Fibroblast of skin of right biceps (primary cell): ENCODE measurements around the gene TRIM15.
A peak's percentile ranks its signal among the peaks of the same experiment; 100 is the strongest.
"Not testable (repeated sequence)": the region's sequence is repeated elsewhere in the genome, so short reads cannot be mapped to it uniquely, and the experiment has no call there.

Experiments
- DNase-seq: peaks from one replicate; pipeline ENCODE4 v3.0.0-alpha.2; 2013

Gene TRIM15

DNA sequence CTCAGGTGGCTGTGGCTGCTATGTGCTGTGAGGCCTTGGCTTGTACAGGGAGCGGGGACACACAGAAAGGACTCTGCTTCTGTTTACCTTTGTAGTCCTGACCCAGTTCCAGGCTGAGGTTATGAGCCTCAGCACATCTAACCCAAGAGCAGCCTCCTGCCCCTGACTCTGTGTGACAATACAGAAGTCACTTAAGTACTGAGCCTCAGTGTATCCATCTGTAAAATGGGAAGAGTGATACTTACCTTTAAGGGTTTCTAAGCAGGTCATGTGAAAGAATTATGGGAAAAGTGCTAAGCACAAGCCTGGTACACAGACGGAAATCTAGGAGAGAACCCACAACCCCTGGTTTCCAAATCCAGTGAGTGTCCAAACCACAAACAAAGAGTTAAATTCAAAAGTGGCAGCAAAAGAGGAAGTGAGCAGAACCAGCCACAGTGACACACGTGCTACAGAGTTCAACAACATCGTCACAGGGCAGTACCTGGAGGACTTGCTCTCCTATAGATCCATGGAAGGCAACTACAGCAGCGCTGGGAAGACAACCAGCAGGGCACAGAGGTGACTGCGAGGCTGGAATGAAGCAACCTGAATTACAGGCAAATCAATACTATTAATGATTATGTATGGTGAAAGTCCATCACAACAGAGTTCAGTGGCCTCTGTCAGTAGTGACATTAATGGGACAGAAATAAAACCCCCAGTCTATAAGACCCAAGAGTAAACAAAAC lies 37.4 kb downstream of the TRIM15 start:
- DNase-seq = no peak

GRCh38 chr6:30202366-30202765 lies 39.0 kb downstream of the TRIM15 start:
- no peak for DNase-seq

- DNase-seq = no peak
These were observed 40.8 kb downstream of the TRIM15 start for GRCh38 chr6:30204116-30204515.

- DNase-seq = peak; percentile 27
These were observed 42.8 kb downstream of the TRIM15 start for GRCh38 chr6:30206152-30206551.

DNA sequence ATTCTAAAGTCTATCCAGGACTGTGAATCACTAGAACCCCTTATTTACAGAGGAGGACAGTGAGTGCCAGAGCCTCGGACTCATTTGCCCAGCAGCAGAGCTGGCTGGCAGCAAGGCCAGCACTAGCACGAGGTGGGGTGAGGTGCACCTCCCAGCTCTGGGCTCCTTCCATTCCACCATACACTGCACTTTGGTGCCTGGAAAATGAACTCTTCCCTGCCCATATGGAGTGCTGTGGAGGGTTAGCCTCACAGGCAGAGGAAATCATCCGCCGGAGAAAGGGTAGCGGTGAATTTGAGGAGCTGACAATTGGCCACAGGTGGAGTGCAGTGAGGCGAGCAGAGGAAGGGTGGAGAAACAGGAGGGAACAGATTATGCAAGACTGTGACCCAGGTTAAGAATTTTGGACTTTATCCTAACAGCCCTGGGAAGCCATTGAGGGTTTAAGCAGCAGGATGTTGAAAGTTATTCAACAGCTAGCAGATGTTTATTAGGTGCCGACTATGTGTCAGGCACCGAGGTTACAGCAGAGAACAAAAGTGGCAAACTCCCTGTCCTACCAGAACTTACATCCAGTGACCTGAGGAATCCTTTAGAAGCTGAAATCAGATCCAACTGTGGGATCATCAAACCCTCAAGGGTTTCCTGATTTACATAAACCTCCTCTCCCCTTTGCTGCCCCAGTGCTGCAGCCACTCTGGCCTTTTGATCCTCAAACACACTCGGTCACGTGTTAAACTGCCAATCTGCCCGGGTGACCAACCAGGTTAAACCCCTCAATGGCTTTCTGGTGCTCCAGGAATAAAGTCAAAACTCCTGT lies 43.7 kb downstream of the TRIM15 start:
- DNase-seq = no peak

- peak; percentile 36 for DNase-seq
These were observed 44.4 kb downstream of the TRIM15 start for GRCh38 chr6:30207619-30208295.

- DNase-seq = no peak
These were observed 48.0 kb downstream of the TRIM15 start for GRCh38 chr6:30211306-30211705.

DNA sequence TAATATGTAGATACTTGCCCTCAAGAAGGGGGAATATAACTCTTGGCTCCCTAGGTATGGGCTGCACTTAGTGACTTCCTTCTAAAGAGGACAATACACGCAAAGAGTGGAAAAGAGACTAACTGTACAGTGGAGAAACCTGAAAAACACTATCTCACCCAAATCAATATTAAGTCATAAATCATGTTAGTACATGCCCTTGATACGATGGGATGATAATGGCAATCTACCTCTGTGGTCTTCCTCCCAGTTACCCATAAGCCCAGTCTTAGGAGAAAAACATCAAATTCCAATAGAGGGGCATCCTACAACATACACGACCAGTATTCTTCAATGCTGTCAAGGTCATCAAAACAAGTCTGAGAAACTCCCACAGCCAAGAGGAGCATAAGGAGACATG lies 48.6 kb downstream of the TRIM15 start:
- no peak for DNase-seq

DNA sequence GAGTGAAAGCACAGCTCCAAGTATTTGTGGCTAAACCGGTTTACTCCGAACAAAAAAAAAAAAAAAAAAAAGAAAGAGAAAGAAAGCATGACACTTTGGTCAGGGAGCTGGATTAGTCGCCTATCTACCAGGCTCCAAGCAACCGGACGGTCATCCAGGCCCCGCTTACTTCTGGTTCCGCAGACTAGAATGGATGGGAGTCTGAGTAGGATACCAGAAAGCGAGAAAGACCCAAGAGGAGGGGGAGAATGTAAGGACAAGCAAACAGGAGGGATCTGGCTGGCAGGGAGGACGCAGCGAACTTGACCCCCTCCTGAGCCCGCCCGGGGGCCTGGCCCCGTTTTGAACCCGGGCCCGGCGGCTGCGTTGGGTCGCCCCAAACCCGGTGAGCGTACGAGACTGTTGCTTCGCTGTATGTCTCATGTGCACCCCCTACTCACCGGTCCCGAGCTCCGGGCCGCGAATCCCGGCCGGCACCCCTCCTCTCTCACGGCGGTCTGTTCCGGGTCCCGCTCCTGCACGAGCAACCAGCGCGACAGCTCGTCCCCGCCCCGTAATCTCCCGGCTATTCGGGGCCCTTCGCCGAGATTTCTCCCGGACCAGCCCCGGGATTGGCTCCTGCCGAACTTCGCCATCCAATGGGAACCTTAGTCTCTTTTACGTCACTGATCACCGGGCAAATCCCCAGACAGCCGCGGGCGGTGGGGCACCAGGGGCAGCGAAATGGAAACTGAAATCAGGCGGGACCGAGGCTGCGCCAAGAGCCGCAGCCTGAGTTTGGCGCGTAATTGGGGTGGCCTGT lies 49.7 kb downstream of the TRIM15 start, which contains the start of gene TRIM26:
TSS of gene TRIM26 (minus strand) at position 542 of the 802 bp plus-strand sequence. CDS start 14,303 bp downstream, outside the sequence.
- DNase-seq = peak; percentile 97

DNA sequence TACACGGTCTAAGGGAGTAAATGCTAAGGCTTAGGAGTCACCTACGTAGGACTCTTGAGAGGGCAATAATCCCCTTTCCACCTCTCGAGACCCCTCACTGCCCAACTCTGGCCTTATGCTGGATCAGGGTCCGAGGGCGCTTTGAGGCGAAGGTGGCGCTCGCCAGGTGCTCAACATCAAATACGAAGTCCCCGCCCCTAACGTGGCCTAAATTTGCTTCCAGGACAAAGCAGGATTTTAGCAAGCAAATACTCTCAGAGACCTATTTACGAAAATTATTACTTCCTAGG lies 50.3 kb downstream of the TRIM15 start:
- no peak for DNase-seq

DNA sequence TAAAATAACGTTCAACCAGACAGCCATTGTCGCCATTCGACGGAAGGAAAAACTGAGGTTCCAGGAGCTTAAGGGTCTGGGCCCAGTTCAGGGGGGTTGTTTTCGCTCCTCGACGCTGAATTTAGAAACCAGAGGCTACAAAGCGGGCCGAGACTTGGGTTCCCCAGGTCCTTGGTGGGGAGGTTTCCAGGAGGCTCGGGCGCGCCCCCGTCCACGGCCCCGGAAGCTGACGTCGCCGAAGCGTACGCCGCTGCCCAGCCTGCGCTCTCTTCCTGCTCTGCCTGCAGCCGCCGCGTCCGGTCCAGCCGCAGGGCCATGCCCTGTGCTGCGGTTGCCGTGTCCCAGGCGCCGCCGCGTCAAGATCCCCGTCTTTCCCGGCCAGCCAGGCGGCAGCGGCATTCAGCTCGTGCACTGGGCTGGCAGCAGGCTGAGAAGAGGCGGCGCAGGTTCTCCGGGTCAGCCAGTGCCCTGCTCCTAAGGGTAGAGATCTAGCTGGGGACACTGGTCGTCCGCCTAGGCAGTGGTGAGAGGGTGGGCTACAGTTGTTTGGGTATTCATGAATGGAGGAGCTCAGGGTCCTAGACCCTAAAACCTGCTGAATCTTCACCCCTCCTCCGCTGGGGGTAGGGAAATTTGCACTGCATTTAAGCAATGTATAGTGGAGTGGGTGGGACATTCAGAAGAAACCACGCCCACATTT lies 50.8 kb downstream of the TRIM15 start:
- DNase-seq = peak; percentile 62

DNA sequence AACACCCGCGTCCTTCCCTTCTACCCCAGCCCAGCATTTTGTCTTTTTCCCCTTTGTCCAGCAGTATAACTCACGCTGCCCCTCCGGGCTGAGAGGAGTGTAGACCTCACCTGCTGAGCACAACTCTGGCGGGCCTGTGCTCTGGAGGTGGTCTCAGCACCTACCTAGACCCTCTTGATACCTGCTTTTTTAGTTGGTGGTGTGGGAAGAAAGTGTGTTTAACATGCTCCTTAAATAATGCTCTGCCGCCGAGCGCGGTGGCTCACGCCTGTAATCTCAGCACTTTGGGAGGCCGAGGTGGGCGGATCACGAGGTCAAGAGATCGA lies 51.3 kb downstream of the TRIM15 start:
- no peak for DNase-seq

DNA sequence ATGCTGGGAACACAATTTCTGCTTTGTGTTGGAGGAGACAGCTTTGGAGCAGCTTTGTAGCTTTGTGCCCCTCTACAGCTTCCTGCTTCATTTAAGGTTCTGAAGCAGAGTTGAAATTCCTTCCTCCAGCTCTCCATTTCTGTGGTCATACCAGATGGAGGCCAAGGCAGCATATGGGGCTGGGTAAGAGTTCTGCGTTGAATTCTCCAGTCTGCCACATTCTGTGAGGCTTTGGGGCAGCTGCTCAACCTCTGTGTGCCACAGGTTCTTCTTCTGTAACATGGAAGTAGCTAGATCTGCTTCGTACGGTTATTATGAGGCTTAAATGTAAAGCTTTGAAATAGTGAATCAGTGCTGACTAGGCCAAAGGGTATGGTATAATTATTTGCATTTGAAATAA lies 52.8 kb downstream of the TRIM15 start:
- no peak for DNase-seq

- peak; percentile 47 for DNase-seq
These were observed 55.9 kb downstream of the TRIM15 start for GRCh38 chr6:30219244-30219643.

DNA sequence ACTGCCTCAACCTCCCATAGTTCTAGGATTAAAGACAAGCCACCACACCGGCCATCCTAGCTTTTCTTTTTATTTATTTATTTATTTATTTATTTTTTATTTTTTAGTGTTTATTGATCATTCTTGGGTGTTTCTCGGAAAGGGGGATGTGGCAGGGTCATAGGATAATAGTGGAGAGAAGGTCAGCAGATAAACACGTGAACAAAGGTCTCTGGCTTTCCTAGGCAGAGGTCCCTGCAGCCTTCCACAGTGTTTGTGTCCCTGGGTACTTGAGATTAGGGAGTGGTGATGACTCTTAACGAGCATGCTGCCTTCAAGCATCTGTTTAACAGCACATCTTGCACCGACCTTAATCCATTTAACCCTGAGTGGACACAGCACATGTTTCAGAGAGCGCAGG lies 58.0 kb downstream of the TRIM15 start:
- DNase-seq = not testable (repeated sequence)

- DNase-seq = not testable (repeated sequence)
These were observed 58.6 kb downstream of the TRIM15 start for GRCh38 chr6:30221956-30222355.
